Activated CD4-positive, alpha-beta T cell treated with anti-CD3 and anti-CD28 coated beads for 24 hours (primary cell): ENCODE data around the gene STK11.

Experiments
- DNase-seq, 2 donors: peaks; one replicate each; pipeline ENCODE4 v3.0.0-alpha.2; 2020; ENCODE audit warnings: low read depth in 2 of 2

Gene STK11

DNA sequence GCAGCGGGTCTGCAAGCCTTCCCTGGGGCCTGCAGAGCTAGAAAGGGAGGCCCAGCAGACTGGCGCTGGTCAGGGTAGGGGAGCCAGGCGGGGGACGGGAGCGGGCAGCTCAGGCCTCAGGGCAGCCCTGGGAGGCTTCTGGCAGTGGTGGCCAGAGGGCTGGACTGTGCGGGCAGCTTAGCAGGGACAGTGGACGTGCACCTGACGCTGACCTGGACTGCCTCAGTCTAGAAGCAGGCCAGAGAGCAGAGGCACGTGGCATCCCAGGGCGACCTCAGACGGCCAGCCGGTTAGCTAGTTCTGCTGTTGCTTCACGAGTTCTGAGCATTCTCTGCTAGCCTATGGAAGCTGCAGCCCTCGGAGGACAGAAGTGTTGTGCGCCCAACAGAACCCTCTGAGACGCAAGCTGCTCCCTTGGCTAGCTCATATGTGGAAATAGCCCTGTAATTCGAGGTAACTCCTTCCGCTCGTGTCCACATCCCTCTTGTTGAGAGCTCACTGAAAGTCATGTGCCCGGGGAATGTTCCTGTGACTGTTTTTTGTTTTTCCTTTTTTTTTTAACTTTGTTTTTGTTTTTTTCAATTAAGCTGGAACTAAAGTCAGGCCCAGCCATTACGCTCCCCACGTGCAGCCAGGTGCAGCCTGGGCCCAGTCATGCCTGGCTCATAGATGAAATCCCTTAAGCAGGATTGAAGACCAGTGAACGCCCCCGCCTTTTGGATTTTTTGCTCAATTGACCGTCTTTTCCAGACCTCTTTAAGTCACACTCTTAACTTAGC lies 67.9 kb downstream of the STK11 start:
- DNase-seq, result no peak

DNA sequence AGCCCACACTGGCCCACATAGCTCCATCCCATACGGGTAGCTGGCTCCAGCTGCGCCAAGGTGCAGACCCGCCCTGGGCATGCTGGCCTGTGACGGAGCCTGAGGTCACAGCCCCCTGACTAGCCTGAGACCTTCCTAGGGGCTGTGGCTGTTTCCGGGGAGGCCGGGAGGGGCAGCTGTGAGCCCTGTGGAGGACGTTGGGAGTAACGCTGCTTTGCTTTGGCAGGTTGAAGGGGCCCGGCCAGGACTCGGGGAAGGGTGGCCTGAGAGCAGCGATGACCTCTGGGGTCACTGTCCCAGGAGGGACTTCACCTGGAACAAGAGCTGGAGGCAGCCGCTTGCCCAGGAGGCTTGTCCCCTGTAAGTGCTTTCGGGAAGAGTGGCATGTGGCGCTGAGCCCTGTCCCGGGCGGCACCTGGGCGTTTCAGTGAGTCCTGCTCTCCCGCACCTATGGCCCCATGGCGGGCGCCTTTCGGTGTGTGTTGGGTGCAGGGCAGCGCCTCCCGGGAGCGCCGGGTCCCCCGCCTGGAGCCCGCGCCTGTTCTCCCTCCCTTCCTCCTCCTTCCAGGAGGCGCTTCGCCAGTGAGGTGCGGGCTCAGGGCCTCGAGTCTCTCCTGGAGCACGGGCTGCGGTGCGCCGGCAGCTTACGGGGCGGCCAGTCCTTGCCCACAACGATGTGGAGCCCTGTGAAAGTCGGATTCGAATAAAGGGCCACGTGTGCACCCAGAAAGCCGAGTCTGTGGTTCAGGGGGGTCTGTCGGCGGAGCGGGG lies 68.7 kb downstream of the STK11 start:
- no peak for DNase-seq

DNA sequence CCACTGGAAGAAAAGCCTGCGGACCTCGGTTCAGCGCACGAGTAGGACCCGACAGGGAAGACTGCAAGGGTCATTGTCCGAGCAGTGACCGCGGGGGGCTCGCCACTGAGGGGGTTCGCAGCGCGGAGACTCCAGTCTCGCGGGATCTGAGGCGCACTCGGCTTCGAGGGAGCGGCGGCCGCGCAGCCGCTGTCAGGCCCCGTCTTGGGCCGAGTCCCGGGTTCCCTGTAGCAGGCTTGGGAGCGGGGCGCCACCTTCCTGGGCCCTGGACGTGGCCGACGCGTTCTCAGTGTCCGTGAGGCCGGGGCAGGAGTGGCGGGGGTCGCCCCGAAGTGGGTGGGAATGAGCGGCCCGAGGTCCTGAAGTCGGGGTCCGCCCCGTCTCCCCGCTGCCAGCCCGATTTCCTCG lies 69.3 kb downstream of the STK11 start:
- no peak for DNase-seq

DNA sequence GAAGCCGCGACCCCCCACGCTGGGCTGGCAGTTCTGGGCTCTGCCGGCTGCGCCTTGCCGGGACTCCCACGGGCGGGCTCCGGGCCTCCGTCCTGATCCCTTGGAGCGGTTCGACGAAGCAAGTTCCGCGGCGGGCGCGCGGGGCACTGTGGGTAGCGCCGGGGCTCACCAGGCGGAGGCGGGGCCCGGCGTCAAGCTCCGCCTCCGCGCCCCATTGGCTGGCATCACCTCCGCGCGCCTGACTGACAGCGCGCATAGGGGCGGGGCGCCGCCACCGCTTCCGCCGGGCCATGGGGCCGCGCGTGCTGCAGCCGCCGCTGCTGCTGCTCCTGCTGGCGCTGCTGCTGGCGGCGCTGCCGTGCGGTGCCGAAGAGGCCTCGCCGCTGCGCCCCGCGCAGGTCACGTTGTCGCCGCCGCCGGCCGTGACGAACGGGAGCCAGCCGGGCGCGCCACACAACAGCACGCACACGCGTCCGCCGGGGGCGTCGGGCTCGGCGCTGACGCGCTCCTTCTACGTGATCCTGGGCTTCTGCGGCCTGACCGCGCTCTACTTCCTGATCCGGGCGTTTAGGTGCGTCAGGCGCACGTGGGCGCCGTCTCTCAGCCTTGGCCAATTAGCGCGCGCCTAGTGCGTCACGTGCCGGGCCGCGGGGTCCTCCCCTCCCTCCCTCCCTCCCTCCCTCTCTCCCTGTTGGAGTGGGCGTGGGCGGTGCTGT lies 69.8 kb downstream of the STK11 start, which contains the start of gene FAM174C:
Gene FAM174C, plus strand, starts transcription at position 271 of the 716 bp plus-strand sequence. Its CDS starts 20 bp downstream, at position 291.
- peak; percentile 87 to 94 for DNase-seq

- no peak for DNase-seq
Observed at GRCh38 chr19:1275976-1276627, 70.5 kb downstream of the STK11 start.

GRCh38 chr19:1276628-1277022 lies 71.0 kb downstream of the STK11 start:
- no peak for DNase-seq

DNA sequence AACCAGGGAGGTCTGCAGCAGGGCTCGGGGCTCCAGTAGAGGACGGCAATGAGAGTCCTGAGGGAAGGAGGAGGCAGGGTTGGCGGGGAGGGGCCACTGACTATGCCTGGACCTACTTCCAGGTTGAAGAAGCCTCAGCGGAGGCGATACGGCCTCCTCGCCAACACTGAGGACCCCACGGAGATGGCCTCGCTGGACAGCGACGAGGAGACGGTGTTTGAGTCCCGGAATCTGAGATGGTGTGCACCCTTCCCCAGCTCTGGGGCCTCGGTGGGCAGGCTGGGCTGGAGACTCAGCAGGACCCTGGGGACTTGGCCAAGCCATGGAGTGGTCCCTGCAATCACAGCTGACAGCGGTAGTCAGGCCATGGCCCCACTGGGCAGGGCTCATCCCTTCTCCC lies 71.5 kb downstream of the STK11 start:
- no peak for DNase-seq
